HepG2 (cell line): ENCODE results near the gene CPLX1. TPM values are rescaled to one million over a fixed set of nuclear protein-coding genes. Genes with fewer than 3 reads are reported as not detected.

Experiments used
- GTF3A ChIP-seq: sonication (generic); formaldehyde crosslinking; conservative IDR thresholded peaks from 2 replicates; pipeline ENCODE4 v1.4.0; 2020; ENCODE audit warnings: mild to moderate bottlenecking, missing genetic modification reagents
- HIVEP1 ChIP-seq: sonication (generic); formaldehyde crosslinking; IDR thresholded peaks from 2 replicates; pipeline ENCODE4 v1.4.0; 2020; ENCODE audit warnings: mild to moderate bottlenecking, missing genetic modification reagents
- HNRNPH1 ChIP-seq: fragments of 200-400 bp; formaldehyde crosslinking; optimal IDR thresholded peaks from 2 replicates; pipeline ENCODE3; 2017; ENCODE audit warnings: mild to moderate bottlenecking, low read depth, low read length
- IKZF5 ChIP-seq: IDR thresholded peaks from 2 replicates; pipeline ENCODE4 v1.6.1; 2018; ENCODE audit warnings: missing genetic modification reagents, mild to moderate bottlenecking, missing compliant biosample characterization
- JUNB ChIP-seq: sonication (generic); formaldehyde crosslinking; IDR thresholded peaks from 2 replicates; pipeline ENCODE4 v1.8.0; 2022; ENCODE audit warnings: missing genetic modification reagents, mild to moderate bottlenecking, borderline replicate concordance
- NR3C1 ChIP-seq: sonication (generic); formaldehyde crosslinking; IDR thresholded peaks from 2 replicates; pipeline ENCODE4 v1.4.0; 2020; ENCODE audit warnings: missing genetic modification reagents
- PBX3 ChIP-seq: sonication (generic); formaldehyde crosslinking; IDR thresholded peaks from 2 replicates; pipeline ENCODE4 v1.8.1; 2023; ENCODE audit warnings: missing genetic modification reagents, inconsistent platforms, borderline replicate concordance
- RXRB ChIP-seq: IDR thresholded peaks from 2 replicates; pipeline ENCODE4 v1.6.1; 2016; ENCODE audit warnings: borderline replicate concordance, missing genetic modification reagents, missing compliant biosample characterization
- THAP7 ChIP-seq: sonication (generic); formaldehyde crosslinking; IDR thresholded peaks from 2 replicates; pipeline ENCODE4 v1.8.1; 2023; ENCODE audit warnings: mild to moderate bottlenecking, missing genetic modification reagents
- THYN1 ChIP-seq: sonication (generic); formaldehyde crosslinking; IDR thresholded peaks from 2 replicates; pipeline ENCODE4 v1.8.1; 2023; ENCODE audit warnings: low read depth, mild to moderate bottlenecking, moderate library complexity, missing genetic modification reagents, borderline replicate concordance
- YEATS4 ChIP-seq: sonication (generic); formaldehyde crosslinking; IDR thresholded peaks from 2 replicates; pipeline ENCODE4 v1.4.0; 2020; ENCODE audit warnings: missing genetic modification reagents, borderline replicate concordance
- ZFP41 ChIP-seq: sonication (generic); formaldehyde crosslinking; IDR thresholded peaks from 2 replicates; pipeline ENCODE4 v1.4.0; 2020; ENCODE audit warnings: mild to moderate bottlenecking, missing genetic modification reagents, borderline replicate concordance
- ZKSCAN8 ChIP-seq: IDR thresholded peaks from 2 replicates; pipeline ENCODE4 v1.6.1; 2016; ENCODE audit warnings: borderline replicate concordance, missing genetic modification reagents, missing compliant biosample characterization
- ZNF18 ChIP-seq: sonication (generic); formaldehyde crosslinking; IDR thresholded peaks from 2 replicates; pipeline ENCODE4 v1.8.0; 2022; ENCODE audit warnings: mild to moderate bottlenecking, missing genetic modification reagents; ENCODE audit not compliant: insufficient replicate concordance
- ZNF251 ChIP-seq: sonication (generic); formaldehyde crosslinking; IDR thresholded peaks from 2 replicates; pipeline ENCODE4 v1.9.0; 2021; ENCODE audit warnings: mild to moderate bottlenecking, missing genetic modification reagents
- ZNF329 ChIP-seq: sonication (generic); formaldehyde crosslinking; IDR thresholded peaks from 2 replicates; pipeline ENCODE4 v1.9.0; 2021; ENCODE audit warnings: low read depth, mild to moderate bottlenecking, missing genetic modification reagents
- ZNF691 ChIP-seq: sonication (generic); formaldehyde crosslinking; IDR thresholded peaks from 2 replicates; pipeline ENCODE4 v1.4.0; 2020; ENCODE audit warnings: missing genetic modification reagents, low read depth, mild to moderate bottlenecking, borderline replicate concordance
- ZNF790 ChIP-seq: sonication (generic); formaldehyde crosslinking; IDR thresholded peaks from 2 replicates; pipeline ENCODE4 v1.8.0; 2022; ENCODE audit warnings: missing genetic modification reagents, mild to moderate bottlenecking, borderline replicate concordance
- ZNF841 ChIP-seq: sonication (generic); formaldehyde crosslinking; IDR thresholded peaks from 2 replicates; pipeline ENCODE4 v1.8.1; 2023; ENCODE audit warnings: missing genetic modification reagents, borderline replicate concordance
- ZSCAN12 ChIP-seq: sonication (generic); formaldehyde crosslinking; IDR thresholded peaks from 2 replicates; pipeline ENCODE4 v1.9.0; 2021; ENCODE audit warnings: mild to moderate bottlenecking, missing genetic modification reagents
- ZSCAN5A ChIP-seq: sonication (generic); formaldehyde crosslinking; IDR thresholded peaks from 2 replicates; pipeline ENCODE4 v1.8.0; 2022; ENCODE audit warnings: mild to moderate bottlenecking, missing genetic modification reagents, borderline replicate concordance
- ZSCAN9 ChIP-seq: IDR thresholded peaks from 2 replicates; pipeline ENCODE4 v1.6.1; 2016; ENCODE audit warnings: borderline replicate concordance
- polyA plus RNA-seq, 8 experiments: library from polyadenylated mRNA; depleted of rRNA in 3 of 8; stranded (reverse) in 7 of 8; unstranded in 1 of 8; fragments of >200 nt; fragmentation: Illumina TruSeq in 4 of 8; extraction: Trizol in 4 of 8; gene quantifications; 2 replicates each; pipeline versions ENCODE4 v1.2.1 to v1.2.3, GENCODE V29; 2011 to 2016; ENCODE audit warnings: low read depth in 4 of 8, missing spikeins in 1 of 8, mixed read lengths in 1 of 8; ENCODE audit not compliant: insufficient read depth in 1 of 8
- total RNA-seq, 5 experiments: library from RNA; depleted of rRNA; stranded (reverse); fragments of >200 nt; fragmentation: Illumina TruSeq; extraction: Trizol; gene quantifications; 2 replicates each; pipeline ENCODE4 v1.2.3, GENCODE V29; 2016; ENCODE audit warnings: low read depth in 1 of 5

Gene CPLX1
- total and polyA plus RNA-seq, 2 of the 13 experiments (the other 11 are each of a cell fraction or from before 2014, with no cell fraction given): 0.18 TPM

- TF ChIP-seq ZNF691: no peak
- no peak for TF ChIP-seq HNRNPH1
- no peak for TF ChIP-seq ZSCAN9 (CRISPR knock-in tag)
- TF ChIP-seq NR3C1 (CRISPR knock-in tag): no peak
- 0 out of 2 replicates have a peak, but pooled peaks have one; percentile 14 for TF ChIP-seq ZNF329 (CRISPR knock-in tag)
- no peak; the same call in 1 of the 2 replicates for TF ChIP-seq THAP7
- no peak for TF ChIP-seq GTF3A (CRISPR knock-in tag)
- TF ChIP-seq RXRB (CRISPR knock-in tag): no peak; the same call in 1 of the 2 replicates
- TF ChIP-seq ZNF18 (CRISPR knock-in tag): peak; percentile 83
- TF ChIP-seq ZNF790 (CRISPR knock-in tag): no peak
- peak; percentile 63; the same call in 1 of the 2 replicates for TF ChIP-seq YEATS4 (CRISPR knock-in tag)
- TF ChIP-seq ZFP41 (CRISPR knock-in tag): no peak
- TF ChIP-seq ZKSCAN8: no peak
- TF ChIP-seq THYN1 (CRISPR knock-in tag): no peak
- no peak; the same call in none of the 2 replicates for TF ChIP-seq ZSCAN5A (CRISPR knock-in tag)
- no peak for TF ChIP-seq JUNB (CRISPR knock-in tag)
- TF ChIP-seq PBX3 (CRISPR knock-in tag): no peak
- no peak; the same call in none of the 2 replicates for TF ChIP-seq ZSCAN12 (CRISPR knock-in tag)
- TF ChIP-seq ZNF841 (CRISPR knock-in tag): no peak
- no peak; the same call in none of the 2 replicates for TF ChIP-seq HIVEP1 (CRISPR knock-in tag)
- TF ChIP-seq IKZF5 (CRISPR knock-in tag): no peak
- TF ChIP-seq ZNF251 (CRISPR knock-in tag): 0 out of 2 replicates have a peak, but pooled peaks have one; percentile 46
These were observed 44.3 kb downstream of the CPLX1 start (continued) for GRCh38 chr4:781493-782216.
